HG02981 (cell line): ENCODE measurements around the gene THSD1.
"Not testable (repeated sequence)": the region's sequence is repeated elsewhere in the genome, so short reads cannot be mapped to it uniquely, and the experiment has no call there.

Experiments used
- ATAC-seq: cut with Tn5 transposase; IDR thresholded peaks from one replicate; pipeline ENCODE4 v1.9.1; 2021; ENCODE audit warnings: mild to moderate bottlenecking, moderate library complexity; ENCODE audit not compliant: unreplicated experiment

The THSD1 gene

GRCh38 chr13:52408071-52408658, 2.2 kb upstream of the THSD1 start:
- not testable (repeated sequence) for ATAC-seq

DNA sequence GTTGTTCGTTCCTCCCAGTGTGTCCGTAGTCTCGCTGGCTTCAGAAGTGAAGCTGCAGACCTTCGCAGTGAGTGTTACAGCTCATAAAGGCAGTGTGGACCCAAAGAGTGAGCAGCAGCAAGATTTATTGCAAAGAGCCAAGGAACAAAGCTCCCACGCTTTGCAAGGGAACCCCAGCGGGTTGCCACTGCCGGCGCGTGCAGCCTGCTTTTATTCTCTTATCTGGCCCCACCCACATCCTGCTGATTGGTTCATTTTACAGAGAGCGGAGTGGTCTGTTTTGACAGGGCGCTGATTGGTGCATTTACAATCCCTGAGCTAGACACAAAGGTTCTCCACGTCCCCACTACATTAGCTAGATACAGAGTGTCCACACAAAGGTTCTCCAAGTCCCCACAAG, 1.5 kb upstream of the THSD1 start:
- ATAC-seq: not testable (repeated sequence)

GRCh38 chr13:52406629-52407028, 657 bp upstream of the THSD1 start:
- ATAC-seq: no peak

GRCh38 chr13:52405369-52405766, 604 bp downstream of the THSD1 start:
- ATAC-seq: no peak

DNA sequence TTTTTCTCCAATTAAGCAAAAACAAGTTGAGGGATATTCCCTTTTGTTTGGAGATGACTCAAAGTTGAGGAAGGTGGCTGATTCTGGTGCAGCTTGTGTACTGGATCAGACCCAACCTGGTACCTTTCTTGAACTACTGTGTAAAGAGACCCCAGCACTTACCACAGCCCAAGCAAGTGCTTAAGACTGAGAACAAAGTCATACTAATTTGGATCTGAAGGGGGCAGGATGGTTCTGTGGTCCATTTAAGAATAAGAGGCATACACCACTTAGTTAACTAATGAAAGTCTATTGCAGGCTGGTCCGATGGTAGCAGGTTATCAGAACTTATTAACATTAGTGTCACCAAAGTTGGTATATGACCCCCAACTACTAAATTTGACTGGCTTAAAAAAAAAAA, 6.3 kb downstream of the THSD1 start:
- ATAC-seq: no peak

DNA sequence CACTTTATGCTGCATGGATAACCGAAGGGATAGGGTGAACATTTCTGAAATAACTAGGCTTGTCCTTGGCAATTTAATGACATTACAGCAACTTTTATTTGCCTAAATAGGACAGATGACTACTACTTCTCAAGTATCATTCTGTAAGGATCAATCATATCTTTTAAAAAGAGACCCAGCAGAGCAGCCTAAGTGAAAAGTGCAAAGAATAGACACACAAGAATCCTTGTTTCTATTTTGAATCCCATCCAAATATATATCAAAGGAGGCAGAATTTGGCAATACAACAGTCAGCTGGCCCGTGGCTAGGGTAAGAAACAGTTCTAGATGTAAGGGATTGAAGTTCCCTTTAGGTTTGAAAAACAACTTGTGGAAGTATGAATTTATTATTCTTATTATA, 6.9 kb downstream of the THSD1 start:
- ATAC-seq: no peak

DNA sequence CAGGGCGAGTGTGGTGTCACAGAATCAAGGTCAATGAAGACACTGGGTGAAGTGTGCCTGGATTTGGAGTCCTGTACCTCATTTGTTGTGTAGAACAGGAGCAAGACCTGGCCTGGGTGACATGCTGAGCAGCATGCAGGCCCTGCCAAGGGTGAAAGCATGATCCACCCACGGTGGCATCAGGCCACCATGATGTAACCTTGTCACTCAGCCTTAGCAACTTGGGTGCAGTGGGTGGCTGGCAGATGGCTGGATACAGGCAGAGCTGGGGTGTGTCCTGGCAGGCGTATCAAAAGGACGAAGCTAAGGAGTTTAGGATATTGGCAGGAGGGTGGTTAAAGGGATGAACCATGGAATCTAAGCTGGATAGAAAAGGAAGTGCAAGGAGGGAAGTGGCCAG, 10.3 kb downstream of the THSD1 start:
- no peak for ATAC-seq

- ATAC-seq: no peak
Observed at GRCh38 chr13:52394586-52394985, 11.4 kb downstream of the THSD1 start.

- no peak for ATAC-seq
Observed at GRCh38 chr13:52393572-52394357, 12.2 kb downstream of the THSD1 start.

GRCh38 chr13:52387721-52388120, 18.3 kb downstream of the THSD1 start:
- no peak for ATAC-seq

- ATAC-seq: no peak
Observed at GRCh38 chr13:52385870-52386269, 20.1 kb downstream of the THSD1 start.

DNA sequence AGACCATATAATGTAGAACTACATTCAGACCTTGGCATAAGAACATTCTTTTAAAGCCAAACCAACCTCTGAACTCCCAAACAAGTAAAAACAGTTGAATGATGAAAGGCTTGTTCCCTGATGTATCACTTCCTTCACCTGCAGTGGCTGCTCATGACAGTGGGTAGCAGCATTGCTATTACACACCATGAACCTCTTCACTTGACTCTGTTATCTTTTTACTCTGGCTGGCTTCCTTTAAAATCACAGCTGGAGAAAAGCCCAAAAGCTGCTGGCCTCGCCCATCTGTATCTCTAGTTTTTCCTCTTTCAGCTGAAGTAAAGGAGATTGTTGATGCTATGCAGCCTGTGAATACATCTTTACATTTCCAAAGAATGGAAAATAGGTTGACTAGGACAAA, 22.6 kb downstream of the THSD1 start:
- no peak for ATAC-seq

DNA sequence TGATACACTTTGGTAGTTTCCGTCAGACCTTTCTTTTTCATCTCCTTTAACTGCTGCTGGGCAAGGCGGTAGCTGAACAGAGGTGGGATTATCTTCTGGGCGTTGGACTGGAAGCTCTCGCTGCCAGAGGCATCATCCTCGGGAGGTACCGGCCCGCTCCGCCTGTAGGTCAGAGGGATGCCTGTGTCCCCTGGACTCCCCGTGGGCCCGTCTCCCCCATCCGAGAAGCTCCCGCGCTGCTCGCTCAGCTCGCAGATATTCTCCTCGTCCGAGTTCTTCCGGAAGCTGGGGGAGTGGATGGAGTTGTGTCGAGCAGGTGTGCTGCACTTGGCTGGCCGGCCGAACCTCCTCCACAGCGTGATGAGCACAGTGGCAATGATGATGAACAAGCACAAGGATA, 27.7 kb downstream of the THSD1 start:
- ATAC-seq: no peak

GRCh38 chr13:52377898-52378297, 28.1 kb downstream of the THSD1 start:
- ATAC-seq: no peak

GRCh38 chr13:52374873-52375411, 31.0 kb downstream of the THSD1 start:
- no peak for ATAC-seq

DNA sequence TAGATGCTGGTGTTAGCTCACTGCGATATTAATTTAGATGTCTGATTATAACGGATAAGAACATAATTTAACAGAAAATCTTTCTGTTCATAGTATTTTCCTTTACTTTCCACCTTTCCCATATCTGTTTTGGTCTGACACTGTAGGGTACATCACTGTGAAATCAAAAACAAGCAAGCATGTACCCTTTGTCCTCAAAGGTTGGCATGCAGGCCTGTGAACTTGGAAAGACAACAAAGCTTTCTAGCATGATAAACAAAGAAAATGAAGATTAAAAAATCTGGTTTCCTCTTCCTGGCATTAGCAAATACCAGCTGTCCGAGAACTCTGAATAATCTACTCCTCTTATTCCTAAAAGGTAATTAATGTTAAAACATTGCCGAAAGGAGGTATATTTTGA, 31.6 kb downstream of the THSD1 start:
- ATAC-seq: no peak

DNA sequence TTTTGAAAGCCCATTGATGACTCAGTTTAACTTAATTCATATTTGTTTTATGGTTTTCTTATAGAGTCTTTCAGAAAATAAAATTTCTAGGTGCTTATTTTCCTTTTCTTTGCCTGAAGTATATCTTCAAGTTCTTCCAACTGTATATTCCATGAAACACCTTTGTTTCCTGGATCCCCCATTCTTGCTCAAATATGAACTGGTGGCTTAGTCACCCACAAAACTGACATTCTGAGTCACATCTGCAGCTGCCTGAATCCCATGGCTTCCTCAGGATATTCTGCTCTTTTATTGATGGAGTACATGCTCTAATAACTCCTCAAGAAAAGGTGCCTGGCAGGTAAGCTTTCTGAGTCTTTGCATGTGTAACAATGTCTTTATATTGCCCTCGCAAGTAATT, 32.7 kb downstream of the THSD1 start:
- ATAC-seq: not testable (repeated sequence)

DNA sequence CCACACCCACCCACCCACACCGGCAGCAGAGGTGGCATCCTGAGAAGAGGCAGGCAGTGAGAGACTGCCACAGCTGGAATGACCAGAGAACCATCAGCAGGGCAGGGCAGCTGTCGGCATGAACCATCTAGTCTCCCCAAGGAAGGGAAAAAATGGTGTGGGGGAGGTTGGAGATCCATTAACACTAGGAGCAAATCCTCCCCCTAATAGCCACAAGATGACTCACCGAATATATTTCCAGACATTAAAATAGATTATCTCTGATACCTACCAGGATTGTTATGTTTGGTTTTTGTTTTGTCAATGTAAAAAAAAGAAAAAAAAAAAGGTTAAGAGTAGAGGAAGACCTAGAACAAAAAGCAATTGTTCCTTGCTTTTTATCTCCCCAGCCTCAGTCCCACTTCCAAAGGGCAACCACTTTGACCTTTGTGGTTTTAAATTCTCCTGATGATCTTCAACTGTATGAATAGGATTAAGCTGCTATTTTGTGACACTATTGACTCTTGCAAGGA, 34.2 kb downstream of the THSD1 start:
- no peak for ATAC-seq

DNA sequence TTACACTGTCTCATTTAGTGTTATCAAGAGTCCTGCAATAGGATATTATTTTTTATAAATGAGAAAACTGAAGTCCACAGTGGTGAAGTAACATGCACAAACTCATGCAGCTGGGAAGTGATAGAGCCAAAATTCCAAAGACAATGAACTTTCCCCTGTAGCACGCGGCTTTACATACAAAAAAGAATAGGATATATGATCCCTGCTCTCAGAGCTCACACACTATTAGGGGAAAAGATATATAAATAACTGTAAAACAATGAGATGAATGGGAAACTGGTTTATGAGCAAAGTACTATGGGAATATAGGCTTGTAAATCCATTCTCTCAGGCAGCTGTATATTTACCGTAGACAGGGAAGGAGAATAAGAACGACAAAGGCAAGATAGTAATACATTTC, 39.7 kb downstream of the THSD1 start:
- ATAC-seq: no peak

DNA sequence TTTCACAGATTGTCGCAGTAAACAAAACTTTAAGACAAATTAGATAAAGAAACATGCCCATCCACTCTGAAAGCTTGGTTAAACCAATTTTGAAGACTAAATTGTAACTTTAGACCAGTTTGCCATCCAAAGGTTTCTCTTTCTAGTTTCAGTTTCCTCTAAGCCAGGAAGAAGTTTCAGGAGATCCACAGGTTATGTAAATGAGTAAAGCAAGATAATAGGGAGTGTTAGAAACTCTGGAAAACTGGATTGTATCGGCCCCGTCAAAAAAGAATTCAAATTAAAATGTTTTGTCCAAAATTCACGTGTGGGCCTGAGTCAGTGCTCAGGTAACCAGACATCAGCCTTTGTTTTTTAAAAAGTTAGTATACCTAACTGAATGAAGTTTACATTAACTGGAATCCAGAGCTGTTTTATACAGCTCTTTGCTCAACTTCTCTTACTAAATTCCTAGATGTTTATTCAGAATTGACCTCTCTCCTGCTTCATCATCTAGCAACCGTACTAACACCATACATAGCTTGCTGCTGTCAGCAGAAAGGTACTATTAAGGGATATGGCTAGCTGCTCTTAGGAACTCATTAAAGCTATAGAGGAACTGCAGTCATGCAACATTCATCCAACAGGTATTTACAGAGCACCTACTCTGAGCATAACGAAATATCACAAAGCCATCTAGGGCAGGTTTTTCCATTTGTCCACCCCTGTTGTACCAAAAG, 43.6 kb downstream of the THSD1 start:
- not testable (repeated sequence) for ATAC-seq

DNA sequence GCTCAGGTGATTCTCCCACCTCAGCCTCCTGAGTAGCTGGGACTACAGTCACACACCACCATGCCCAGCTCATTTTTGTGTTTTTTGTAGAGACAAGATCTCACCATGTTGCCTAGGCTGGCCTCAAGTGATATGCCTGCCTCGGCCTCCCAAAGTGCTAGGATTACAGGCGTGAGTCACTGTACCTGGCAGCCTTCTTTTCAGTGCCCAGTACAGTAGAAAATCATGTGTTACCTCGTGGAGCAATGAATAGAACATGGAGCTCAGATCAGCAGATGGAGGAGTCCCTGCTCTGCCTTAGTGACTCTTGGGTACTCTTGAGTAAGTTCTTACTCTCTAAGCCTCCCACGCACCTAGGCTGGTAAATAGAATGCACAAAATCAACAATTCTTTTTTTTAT, 44.7 kb downstream of the THSD1 start:
- no peak for ATAC-seq

GRCh38 chr13:52359534-52359933, 46.4 kb downstream of the THSD1 start:
- no peak for ATAC-seq
